GM19043 (cell line): ENCODE results near the gene SIRPA.
"Not testable (repeated sequence)": the region's sequence is repeated elsewhere in the genome, so short reads cannot be mapped to it uniquely, and the experiment has no call there.

ENCODE experiments used
- ATAC-seq: cut with Tn5 transposase; IDR thresholded peaks from one replicate; pipeline ENCODE4 v1.9.1; 2021; ENCODE audit warnings: low read depth; ENCODE audit not compliant: unreplicated experiment

Gene SIRPA

DNA sequence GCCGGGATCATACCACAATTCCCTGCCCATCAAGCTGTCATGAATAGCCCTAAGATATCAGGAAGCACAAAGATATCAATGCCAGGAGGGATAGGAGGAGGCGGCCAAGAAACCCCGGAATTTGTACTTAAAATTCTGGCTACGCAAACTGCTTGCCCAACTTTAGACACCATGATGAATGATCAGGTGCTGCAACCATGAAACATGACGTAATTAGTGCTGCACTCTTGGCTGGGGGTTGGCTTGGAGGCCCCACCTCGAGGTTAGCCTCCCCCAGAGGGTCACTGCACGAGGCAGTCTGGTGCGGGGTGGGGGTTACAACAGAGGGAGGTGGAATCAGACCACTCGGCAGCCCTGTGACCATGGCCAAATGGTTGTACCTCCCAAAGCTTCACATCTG, 8.9 kb downstream of the SIRPA start:
- ATAC-seq, result no peak

DNA sequence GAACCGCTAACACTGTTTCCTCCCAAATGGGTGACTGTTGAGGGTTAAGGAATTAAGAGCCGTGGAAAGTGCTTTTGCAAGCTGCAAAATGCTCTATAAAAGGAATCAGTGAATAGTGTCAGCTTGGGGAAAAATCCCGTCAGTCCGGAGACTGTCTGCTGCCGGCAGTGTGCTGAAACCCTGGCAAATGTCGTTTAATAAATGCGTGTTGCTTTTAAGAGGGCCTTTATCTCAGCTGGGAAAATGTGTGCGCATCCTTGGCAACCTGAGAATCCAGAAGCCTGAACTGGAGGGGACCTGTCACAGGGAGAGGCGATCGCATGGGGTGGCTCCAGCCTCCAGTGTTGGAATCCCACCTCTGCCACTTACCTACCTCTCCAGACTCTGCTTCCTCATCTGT, 9.8 kb downstream of the SIRPA start:
- no peak for ATAC-seq

DNA sequence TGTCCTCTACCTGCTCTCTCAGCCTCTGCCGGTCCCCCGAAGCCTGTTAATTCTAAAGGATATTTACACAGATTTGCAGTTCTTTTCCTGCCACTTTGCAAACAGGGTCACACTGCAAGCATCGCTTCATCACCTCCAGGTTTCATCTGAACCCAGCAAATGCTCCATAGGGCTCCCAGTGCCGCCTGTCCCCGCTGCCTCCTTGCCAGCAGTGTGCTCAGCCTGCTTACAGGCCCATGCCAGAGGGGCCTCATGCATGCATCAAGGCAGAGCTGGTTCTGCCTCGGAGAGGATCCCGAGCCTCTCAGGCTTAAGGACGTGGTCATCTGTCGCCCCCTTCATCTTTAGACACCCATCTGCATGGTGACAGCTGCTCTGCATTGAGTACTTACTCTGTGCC, 10.5 kb downstream of the SIRPA start:
- ATAC-seq, result no peak

DNA sequence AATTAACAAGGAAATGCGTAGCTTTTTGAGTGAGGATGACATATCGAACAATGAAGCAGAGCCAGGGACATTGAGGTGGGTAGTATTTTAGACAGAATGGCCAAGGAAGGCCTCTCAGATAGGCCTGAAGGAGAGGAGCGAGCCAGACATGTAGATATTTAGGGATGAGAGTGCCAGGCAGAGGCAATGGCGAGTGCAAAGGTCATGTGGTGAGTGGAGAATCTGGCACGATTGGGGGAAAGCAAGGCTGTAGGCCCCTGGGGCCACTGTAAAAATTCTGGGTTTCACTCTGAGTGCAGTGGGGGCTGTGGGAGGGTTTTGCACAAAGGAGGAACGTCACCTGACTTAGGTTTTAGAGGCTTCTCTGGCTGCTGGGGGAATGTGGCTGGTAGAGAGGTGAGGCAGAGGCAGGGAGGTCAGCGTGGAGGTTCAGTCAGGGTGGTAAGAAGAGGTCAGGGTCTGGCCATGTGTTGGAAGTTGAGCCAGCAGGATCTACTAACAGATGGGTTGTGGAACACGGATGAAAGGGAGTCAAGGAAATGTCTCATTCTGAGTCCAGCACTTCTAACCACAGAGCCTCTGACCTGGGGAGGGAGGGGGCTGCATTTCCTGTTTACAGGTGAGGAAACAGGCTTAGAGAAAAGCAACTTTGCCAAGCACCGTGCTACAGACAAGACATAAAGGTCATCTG, 11.3 kb downstream of the SIRPA start:
- ATAC-seq, result no peak

DNA sequence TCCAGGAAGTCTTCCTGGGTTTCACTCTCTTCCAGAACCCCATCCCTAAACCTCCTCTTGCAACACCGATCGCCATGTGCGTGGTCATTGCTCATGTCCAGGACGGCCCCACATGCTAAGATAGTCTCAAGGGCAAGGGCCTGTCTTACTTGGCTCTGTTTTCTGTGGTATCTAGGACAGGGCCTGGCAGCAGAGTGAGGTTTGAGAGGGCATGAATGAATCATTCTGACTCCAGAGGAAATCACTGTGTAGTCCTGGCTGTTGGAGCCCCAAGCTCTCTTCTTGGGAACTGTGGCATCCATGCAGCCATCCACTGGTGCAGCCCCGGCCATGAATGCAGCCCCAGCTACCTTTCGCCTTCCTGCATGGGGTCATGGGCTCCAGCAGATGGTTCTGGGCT, 12.4 kb downstream of the SIRPA start:
- ATAC-seq, result no peak

DNA sequence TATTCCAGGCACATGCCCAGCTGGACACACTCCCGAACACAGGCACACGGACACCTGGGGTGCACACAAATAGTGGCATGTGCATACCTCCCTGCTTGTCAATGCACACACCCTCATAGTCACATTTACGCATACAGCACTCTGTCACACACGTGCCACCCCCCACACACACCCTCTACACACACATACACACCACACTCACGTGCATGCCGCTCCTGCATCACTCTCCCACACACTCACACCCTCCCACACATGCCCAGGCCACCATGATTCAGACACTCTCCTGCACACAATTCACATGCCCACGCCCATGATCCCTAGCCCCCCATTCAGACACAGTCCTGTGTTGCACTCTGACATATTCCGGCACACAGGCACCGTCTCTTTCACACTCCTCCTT, 13.0 kb downstream of the SIRPA start:
- ATAC-seq, result no peak

DNA sequence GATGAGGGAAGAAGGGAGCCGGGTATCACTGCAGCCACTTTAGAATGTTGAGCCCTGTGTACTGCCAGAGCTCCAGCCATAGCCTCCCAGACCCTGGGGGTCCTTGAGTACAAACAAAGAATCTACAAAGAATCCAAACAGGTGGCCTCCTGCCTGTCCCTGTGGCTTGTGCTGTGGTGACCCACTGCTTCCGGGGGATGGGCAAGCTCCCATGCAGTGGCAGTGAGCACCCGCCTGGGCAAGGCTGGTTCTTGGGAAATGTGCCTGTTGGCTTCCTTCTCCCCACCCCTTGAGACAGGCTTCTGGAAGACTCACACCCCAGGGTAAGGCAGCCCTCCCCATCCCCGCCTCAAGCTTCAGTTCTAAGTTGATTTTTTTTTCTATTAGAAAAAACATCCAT, 13.9 kb downstream of the SIRPA start:
- ATAC-seq, result no peak

DNA sequence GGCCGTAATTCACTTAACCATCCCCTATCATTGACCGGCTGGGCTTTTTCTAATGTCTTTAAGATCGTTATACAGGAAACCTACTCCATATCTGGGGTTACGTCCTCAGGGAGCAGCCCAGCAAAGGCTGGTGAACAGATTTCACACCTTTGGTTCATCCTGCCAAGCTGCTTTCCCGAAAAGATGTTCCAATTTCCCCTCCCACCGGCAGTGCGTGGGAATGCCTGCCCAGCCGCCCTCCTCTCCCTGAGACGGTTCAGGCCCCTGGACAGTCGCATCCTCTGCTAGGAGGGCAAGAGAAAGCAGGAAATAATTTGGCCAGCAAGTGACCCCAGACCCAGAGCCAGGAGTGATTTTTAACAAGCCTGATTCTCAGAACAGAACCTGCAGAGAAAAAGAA, 16.3 kb downstream of the SIRPA start:
- ATAC-seq, result no peak

DNA sequence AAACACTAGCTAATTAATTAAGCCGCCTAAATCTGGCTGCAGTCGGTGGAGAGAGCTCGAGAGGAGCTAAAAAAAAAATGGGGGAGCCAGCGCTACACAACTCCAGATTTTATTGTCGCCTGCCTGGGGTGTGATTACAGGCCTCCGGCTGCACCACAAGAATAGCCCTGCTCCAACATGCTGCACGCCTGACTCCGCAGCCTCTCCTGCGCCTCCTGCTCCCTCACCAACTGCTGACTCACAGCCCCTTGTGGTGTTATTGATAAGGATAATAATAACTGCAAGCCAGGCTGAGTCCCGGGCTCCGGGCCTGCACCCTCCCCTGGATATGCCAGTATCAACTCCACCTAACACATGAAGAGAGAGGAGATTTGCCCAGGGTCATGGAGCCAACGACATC, 16.8 kb downstream of the SIRPA start:
- ATAC-seq, result no peak

DNA sequence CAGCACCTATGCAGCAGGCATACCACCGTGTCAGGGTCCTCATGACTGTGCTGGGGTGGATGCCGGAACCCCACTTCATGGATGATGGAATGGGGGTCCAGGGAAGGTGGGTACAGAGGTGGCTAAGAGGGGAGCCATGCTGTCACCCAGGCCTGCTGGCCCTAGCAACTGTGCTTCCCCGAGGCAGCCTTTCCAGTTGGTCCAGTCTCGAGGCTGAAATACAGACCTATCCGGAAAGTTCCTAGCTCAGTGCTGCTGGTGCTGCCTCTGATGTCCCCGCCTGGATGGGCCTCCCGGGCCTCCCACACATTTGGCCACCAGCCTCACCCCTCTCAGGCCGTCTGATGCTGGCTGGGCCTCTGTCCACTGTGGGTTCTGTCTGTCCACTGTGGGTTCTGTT, 17.4 kb downstream of the SIRPA start:
- ATAC-seq, result no peak

DNA sequence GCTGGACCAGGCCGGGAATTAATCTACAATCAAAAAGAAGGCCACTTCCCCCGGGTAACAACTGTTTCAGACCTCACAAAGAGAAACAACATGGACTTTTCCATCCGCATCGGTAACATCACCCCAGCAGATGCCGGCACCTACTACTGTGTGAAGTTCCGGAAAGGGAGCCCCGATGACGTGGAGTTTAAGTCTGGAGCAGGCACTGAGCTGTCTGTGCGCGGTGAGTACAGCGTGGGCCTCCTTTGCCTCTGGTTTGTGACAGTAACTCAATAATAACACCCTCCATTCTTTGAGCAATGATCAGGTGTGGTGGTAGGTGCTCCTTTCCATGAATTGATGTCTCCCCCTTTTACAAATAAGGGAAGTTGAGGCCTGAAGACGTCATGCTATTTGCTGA, 20.0 kb downstream of the SIRPA start:
- ATAC-seq, result not testable (repeated sequence)

DNA sequence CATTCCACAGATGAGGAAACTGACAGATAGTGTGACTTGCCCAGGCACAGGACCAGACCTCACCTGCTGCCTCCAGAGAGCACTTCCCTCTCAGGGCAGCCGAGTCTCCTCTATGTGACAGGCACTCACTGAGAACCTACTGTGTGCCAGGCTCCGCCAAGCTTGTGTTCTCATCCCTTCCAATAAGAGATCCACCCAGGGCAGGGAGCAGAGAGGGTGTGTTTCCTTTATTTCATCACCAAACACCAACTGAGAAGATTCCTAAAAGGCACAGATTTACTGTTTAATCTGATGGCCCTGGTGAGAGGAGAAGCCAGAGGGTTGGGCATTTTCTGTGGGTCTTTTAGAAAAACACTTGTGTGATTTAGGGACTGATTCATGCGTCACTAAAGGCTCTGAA, 20.5 kb downstream of the SIRPA start:
- ATAC-seq, result no peak

DNA sequence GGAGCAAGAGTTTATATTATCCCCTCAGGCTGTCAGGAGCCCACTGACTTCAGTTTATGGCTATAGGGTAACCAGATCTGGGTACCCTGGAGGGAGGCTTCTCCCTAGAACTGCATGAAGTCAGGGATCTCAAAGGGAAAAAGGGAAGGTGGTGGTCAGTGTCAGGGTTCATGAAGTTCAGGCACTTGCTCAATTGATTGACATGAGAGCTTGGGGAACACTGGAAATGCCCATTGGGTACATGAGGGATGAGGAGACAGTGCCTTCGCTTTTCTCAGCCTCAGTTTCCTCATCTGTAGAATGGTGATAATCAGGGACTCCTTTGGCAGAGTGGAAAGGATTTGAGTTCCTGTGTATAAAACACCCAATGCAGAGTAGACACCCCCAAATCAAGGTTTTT, 22.6 kb downstream of the SIRPA start:
- ATAC-seq, result no peak

DNA sequence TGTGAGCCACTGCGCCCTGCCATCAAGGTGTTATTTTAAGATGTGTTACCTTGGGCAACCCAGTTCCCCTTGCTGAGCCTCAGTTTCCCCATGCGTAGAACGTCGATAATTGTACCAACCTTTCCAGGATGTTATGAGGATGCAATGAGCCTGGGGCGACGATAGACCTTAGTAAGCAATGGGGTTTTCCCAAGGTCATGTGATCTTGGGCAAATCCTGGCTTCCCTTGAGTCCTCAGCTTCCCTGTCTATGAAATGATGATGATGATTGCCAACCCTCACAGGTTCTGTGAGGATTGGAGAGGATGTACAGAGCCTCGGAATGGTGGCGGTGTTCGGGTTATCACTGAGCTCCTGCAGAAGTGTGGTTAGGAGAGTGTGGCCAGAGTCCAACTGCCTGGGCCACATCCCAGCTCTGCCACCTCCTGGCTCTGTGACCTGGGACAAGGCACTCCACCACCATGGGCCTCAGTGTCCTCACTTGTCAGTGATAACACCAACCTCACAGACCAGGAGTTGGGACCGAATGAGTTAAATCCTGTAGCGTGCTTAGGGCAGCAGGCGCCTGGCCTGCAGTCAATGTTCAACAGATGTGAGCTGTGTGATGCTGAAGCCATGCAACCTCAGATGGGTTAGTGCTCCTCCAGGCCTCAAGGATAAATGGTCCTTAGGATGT, 23.4 kb downstream of the SIRPA start:
- no peak for ATAC-seq

DNA sequence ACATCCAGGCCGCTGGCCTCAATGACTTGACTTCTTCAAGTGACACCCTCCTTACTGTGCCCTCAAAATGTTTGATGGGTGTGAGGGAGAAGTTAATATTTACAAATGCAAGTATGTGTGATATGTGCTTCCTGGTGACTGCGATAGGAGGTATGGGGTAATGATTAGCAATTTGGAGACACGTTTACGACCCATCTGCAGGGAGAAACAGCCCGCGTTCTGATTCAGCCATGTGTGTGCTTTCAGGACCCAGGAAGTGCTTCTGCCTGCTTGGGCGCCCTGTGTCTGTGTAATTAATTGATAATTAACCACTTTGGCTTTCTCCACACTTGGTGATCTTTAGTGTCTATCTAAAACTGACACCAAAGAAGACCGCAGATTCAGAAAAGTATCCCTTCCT, 25.0 kb downstream of the SIRPA start:
- no peak for ATAC-seq

DNA sequence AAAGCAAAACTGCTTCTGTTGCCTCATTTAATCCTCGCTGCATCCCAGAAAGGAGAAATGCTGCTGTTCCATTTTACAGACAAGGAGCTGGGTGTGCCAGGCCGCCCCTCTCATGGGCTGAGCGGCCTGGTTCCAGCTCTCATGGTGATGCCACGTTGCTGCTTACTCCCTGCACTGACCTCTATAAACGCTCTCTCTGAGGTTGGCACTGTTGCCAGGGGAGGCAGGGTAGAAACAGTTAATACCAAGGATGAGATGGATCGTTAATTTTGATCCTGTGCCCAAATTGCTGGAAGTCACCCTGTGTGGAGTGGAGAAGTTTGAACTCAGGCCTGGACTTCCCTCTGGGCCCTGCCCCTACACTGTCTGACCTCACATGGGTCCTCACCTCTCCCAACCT, 25.6 kb downstream of the SIRPA start:
- no peak for ATAC-seq

DNA sequence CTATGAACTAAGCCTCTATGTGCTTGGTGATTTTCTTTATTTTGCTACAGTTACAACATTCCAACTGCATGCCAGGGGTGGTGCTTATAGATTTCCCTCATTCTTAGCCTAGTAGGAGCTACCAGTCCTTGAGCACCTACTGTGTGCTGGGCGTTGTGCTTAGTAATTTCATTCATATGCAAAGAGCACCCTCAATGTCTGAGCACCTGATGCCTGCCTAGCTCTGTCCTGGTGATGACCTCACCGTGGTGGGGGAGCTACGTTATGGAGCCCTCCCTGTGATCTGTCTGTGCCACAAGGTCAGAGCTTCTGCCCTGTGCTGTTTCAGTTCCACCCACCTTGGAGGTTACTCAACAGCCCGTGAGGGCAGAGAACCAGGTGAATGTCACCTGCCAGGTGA, 26.8 kb downstream of the SIRPA start:
- not testable (repeated sequence) for ATAC-seq

DNA sequence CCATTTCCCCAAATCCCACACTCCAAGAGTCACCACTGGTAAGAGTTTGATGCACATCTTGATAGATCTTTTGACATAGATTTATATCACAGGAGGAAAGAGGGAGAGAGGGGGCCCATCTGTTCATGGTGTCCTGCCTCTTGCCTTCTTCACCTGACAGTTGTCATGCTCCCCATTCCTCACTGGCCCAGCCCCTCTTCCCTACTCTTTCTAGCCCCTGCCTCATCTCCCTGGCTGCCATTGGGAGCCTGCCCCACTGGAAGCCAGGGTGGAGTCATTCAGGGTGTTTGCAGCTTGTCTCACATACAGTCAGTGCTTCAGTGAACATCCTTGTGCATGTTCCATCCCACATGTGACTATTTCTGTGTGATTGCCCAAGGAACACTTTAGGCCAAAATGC, 27.6 kb downstream of the SIRPA start:
- no peak for ATAC-seq

DNA sequence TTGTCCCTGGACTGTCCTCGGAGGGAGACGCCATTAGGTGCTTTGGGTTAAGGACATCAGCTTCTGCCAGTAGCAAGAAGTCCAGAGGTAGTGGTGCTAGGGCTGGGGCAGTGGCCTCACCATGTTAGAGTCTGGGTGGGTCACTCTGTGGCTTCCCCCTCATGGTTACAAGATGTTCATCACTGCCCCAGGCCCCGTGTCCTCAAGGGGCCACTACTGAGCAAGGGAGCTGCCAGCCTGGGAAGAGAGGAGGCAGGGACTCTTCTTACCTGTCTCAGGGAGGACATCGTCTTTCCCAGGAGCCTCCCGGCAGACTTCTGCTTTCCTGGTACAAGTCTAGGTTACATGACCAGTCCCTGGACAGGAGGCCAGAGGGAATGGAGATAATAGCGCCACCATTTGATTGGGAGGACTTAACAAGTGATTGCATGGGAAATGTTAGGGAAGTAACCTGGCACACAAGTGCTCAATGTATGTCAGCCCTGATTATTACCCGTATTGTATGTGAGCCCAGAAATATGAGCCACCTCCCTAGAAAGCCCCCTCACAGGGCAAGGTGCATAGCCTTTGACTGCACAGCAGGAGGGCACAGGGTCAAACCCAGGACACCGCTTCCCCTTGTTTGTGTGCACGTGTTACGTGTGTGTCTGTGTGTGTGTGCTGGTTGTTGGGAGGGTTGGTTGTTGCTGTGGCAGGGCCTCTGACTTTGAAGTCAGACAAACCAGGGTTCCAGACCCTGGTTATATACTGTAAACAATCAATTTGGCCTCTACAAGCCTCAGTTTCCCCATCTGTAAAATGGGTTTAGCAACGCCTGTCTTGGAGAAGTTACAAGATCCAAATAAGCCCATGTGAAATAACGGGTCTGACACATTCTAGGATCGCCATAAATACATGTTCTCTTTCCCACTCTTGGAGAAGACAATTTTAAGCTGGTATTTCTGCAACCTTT, 30.0 kb downstream of the SIRPA start:
- no peak for ATAC-seq

DNA sequence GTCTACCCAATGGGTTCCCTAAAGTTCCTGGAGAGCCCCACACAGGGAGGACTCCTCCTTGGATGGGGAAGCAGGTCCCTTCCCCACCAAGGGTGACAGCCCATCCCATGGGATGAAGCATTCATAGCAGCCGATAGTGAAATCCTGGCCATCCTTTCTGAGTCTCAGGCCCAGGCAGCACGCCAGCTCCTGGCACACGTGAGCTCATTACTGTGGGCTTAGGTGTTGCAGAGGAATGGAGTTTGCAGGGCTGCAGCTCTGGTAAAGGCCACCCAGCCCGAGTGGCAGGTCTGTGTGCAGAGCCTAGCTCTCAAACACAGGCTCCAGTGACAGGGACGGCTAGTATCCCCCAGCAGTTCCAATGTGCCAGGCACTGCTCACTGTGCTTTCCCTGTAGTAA, 31.0 kb downstream of the SIRPA start:
- ATAC-seq, result no peak

DNA sequence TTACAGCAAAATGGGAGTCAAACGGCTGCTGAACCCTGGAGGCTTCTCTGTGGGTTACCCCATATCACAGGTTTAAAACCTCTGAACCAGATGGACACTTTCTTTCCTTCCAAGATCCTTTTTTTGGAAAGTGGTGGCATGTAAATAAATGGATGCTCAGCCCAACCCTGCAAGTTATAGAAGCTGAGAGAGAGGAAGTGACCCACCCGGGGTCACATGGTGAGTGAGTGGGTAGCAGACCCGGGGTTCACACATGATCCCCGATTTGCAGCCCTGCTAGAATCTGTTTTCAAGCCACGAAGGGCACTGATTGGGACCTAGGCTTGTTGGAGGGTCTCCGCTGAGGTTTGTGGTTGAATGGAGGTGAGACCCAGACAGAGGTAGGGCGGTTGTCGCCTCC, 32.0 kb downstream of the SIRPA start:
- ATAC-seq, result no peak

DNA sequence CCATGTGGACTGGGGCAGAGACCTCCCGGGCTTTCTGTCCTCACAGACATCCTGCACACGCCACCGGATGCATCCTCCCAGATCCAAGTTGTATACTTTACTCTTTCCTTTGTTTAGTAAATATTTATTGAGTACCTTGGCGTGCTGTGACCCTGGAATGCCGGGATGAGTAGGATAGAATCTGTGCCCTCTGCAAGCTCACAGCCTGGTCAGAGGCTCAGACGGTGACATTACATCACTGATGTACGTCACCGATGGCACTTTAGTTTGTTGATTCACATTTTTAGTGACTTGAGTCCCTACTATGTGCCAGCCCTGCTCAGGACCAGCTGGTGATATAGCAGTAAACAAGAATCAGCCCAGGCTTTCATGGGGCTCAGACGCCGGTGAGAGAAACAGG, 32.9 kb downstream of the SIRPA start:
- ATAC-seq, result no peak
